Measurements from ENCODE around the gene RBMY1E.
"Not testable (repeated sequence)": the region's sequence is repeated elsewhere in the genome, so short reads cannot be mapped to it uniquely, and the experiment has no call there.

RBMY1E gene

GRCh38 chrY:21917932-21918331, at the start of gene RBMY1E:
Gene RBMY1E (minus strand): TSS chrY:21918032. CDS start chrY:21916054, 1,978 bp downstream.
- H2AFZ ChIP-seq (ENCODE audit: low read depth); H3K27me3 ChIP-seq (ENCODE audit: insufficient read depth, low read depth); H3K79me2 ChIP-seq (ENCODE audit: insufficient read depth, low read depth); H4K20me1 ChIP-seq (ENCODE audit: insufficient read depth); H3K4me3 ChIP-seq (IDR thresholded peaks at IDR 0.05; ENCODE audit: insufficient read depth, low read depth, low read length); H3K4me1 ChIP-seq (ENCODE audit: low read depth, poor library complexity, severe bottlenecking); H3K36me3 ChIP-seq (ENCODE audit: insufficient read depth); H3K4me2 ChIP-seq; H3K9ac ChIP-seq; H3K27ac ChIP-seq: not testable (repeated sequence)

GRCh38 chrY:21894426-21894825, 23.4 kb downstream of the RBMY1E start, which contains the start of gene RBMY1D:
Gene RBMY1D (minus strand): TSS chrY:21894526. CDS start chrY:21892513, 2,013 bp downstream.
- not testable (repeated sequence) for H3K27ac ChIP-seq; H2AFZ ChIP-seq (ENCODE audit: low read depth); H3K27me3 ChIP-seq (ENCODE audit: insufficient read depth, low read depth); H3K36me3 ChIP-seq (ENCODE audit: insufficient read depth); H3K4me2 ChIP-seq; H4K20me1 ChIP-seq (ENCODE audit: insufficient read depth); H3K4me3 ChIP-seq (IDR thresholded peaks at IDR 0.05; ENCODE audit: insufficient read depth, low read depth, low read length); H3K4me1 ChIP-seq (ENCODE audit: low read depth, poor library complexity, severe bottlenecking); H3K79me2 ChIP-seq (ENCODE audit: insufficient read depth, low read depth); H3K9ac ChIP-seq

- H3K4me1 ChIP-seq (ENCODE audit: low read depth, poor library complexity, severe bottlenecking); H3K27me3 ChIP-seq (ENCODE audit: insufficient read depth, low read depth); H2AFZ ChIP-seq (ENCODE audit: low read depth); H3K36me3 ChIP-seq (ENCODE audit: insufficient read depth); H3K27ac ChIP-seq; H3K4me2 ChIP-seq; H4K20me1 ChIP-seq (ENCODE audit: insufficient read depth); H3K9ac ChIP-seq; H3K4me3 ChIP-seq (IDR thresholded peaks at IDR 0.05; ENCODE audit: insufficient read depth, low read depth, low read length); H3K79me2 ChIP-seq (ENCODE audit: insufficient read depth, low read depth): not testable (repeated sequence)
Observed at GRCh38 chrY:21869407-21870076, 48.3 kb downstream of the RBMY1E start.

All from KMS-11 (cell line).